GM18873 (cell line): ENCODE data around the gene SLC16A5.
"Not testable (repeated sequence)": the region's sequence is repeated elsewhere in the genome, so short reads cannot be mapped to it uniquely, and the experiment has no call there.

ENCODE experiments used
- ATAC-seq: cut with Tn5 transposase; IDR thresholded peaks from one replicate; pipeline ENCODE4 v1.9.1; 2021; ENCODE audit warnings: mild to moderate bottlenecking, moderate library complexity, moderate number of reproducible peaks; ENCODE audit not compliant: unreplicated experiment, low FRiP score

The SLC16A5 gene

DNA sequence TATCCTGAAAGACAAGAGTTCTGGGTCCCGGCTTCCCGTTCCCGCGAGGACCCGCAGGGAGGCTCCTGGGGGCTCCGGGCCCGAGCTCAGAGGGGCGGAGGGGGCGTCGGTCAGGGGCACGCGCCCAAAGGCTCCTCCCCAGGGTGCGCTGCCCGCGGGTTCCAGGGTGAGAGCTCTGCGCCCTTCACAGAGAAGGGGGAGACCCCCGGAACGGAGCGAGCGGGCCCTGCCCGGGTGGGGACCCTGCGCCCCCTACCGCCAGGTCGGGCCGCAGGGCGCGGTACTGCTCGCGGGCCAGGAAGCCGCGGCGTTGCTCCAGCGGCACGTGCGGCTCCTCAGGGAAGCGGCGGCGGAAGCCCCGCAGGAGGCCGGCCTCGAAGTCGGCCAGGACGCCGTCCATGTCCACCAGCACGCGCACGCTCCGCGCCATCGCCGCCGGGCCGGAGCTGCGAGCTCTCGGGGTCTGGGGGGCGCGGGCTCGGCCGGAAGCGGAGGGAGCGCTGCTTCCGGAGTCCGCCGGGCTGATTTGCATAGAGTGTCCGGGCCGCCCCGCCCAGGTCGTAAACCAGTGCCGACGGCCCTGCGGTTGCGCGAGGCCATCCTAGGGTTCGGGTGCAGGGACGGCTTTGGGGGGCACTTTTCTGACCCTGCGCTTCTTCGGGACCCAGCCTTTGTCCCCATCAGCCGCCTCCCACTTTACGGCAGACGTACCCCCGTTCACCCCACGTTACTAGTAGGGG is 43.7 kb downstream of the SLC16A5 start, which contains the start of gene NT5C:
Gene NT5C (minus strand): TSS at position 465 of the 740 bp plus-strand sequence. CDS start 35 bp downstream, at position 430.
- ATAC-seq, result peak; percentile 65

DNA sequence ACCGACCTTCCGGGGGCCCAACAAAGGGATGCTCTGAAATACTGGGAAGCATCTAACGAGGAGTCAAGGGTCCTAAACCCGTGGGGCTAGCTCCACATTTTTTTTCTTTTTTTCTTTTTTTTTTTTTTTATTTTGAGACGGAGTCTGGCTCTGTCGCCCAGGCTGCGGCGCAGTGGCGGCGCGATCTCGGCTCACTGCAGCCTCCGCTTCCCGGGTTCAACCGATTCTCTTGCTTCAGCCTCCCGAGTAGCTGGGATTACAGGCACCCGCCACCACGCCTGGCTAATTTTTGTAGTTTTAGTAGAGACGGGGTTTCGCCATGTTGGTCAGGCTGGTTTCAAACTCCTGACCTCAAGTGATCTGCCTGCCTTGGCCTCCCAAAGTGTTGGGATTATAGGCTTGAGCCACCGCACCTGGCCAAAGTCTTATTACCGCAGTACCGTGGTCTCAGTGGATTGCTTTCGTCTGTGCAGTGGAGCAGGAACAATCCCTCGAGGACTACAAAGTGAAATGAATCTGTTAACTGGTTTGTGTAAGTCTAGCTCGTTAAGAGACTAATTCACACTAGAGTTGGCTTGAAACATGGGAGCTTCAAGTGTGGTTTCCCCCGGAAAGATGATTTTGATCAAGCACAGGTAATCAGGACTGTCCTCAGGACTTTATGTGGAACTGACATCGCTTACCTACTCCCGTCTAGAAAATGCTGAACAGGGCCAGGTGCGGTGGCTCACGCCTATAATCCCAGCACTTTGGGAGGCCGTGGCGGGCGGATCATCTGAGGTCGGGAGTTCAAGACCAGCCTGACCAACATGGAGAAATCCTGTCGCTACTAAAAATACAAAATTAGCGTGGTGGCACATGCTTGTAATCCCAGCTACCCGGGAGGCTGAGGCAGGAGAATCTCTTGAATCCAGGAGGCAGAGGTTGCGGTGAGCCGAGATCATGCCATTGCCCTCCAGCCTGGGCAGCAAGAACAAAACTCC is 44.6 kb downstream of the SLC16A5 start:
- ATAC-seq, result not testable (repeated sequence)

DNA sequence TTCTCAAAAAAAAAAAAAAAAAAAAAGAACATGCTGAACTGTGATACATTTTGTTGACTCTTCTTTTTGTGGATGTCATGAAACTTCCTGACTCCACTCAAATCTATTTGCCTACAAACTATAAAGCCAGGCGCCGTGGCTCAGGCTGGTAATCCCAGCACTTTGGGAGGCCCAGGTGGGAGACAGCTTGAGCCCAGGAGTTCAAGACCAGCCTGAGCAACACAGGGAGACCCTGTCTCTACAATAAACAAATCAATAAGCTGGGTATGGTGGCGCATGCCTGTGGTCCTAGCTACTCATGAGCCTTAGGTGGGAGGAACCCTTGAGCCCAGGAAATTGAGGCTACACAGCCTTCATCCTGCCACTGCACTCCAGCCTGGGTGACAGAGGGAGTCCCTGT is 45.2 kb downstream of the SLC16A5 start:
- ATAC-seq, result no peak

DNA sequence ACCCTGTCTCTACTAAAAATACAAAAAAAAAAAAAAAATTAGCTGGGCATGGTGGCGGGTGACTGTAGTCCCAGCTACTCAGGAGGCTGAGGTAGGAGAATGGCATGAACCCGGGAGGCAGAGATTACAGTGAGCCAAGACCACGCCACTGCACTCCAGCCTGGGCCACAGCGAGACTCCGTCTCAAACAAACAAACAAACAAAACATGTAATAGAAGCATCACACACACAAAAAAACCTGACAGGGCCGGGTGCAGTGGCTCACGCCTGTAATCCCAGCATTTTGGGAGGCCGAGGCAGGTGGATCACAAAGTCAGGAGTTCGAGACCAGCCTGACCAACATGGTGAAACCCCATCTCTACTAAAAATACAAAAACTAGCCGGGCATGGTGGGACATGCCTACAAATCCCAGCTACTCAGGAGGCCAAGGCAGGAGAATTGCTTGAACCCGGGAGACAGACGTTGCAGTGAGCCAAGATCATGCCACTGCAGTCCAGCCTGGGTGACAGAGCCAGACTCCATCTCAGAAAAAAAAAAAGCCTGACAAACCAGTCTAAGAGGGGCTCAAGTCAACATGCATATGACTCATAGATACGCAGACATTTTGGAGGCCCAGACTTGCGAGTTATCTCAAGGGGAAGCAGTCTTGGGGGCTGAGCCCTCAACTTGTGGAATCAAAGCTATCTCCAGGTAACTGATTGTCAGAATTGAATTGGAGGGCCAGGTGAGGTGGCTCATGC is 46.0 kb downstream of the SLC16A5 start:
- ATAC-seq, result not testable (repeated sequence)

DNA sequence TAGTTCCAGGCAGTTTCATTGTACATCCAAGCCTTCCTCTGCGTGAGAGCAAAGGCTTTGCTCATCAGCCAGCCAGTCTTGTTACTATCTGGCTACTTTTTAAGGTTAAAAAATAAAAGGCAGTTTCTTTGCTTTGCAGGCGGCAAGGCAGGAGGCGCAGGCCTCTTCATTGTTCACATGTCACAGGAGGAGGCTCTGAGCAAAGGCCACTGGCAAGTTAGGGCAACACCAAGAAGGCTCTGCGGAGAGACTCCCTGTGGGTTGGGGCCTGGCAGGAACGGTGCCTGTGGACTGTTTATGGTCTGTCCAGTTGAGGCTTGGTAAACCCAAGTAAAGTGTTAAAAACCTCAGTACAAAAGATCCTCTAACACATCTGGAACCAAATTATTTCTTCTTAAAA is 47.7 kb downstream of the SLC16A5 start:
- ATAC-seq, result no peak

DNA sequence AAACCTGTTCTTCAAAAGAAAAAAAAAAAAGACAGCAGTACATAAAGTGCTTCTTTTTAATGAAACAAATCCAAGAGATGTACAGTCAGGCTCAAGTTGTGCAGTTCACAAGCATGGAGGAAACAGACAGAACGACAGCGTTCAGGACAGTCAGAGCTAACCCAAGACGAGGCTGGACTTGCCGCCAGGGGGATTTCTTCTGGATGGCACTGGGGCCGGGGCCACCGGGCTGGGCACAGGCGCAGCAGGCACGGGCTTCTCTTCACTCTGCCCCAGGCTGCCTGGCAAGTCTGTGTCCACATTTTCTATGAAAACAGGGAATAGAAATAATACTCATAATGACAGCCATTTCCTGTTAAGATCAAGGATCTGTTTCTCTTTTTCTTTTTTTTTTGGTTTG is 48.2 kb downstream of the SLC16A5 start:
- no peak for ATAC-seq

DNA sequence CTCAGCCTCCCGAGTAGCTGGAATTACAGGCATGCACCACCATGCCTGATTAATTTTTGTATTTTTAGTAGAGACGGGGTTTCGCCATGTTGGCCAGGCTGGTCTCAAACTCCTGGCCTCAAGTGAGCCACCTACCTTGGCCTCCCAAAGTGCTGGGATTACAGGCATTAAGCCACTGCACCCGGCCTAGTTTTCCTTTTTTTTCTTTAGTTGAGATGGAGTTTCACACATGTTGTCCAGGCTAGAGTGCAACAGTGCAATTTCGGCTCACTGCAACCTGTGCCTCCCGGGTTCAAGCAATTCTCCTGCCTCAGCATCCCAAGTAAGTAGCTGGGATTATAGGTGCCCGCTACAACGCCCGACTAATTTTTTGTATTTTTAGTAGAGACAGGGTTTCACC is 50.0 kb downstream of the SLC16A5 start:
- ATAC-seq, result not testable (repeated sequence)

DNA sequence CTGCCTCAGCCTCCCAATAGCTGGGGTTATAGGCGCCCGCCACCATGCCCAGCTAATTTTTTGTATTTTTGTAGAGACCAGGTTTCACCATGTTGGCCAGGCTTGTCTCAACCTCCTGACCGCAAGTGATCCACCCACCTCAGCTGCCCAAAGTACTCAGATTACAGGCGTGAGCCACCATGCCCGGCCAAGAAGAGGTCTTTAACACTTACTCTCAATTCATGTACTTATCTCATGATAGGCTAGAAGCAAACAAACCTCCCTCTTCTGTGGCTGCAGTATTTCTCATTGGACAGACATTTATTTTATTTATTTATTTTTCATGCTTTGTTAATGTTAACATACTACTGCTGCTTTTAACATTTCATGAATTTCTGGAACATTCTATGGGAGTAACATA is 50.8 kb downstream of the SLC16A5 start:
- ATAC-seq, result no peak

DNA sequence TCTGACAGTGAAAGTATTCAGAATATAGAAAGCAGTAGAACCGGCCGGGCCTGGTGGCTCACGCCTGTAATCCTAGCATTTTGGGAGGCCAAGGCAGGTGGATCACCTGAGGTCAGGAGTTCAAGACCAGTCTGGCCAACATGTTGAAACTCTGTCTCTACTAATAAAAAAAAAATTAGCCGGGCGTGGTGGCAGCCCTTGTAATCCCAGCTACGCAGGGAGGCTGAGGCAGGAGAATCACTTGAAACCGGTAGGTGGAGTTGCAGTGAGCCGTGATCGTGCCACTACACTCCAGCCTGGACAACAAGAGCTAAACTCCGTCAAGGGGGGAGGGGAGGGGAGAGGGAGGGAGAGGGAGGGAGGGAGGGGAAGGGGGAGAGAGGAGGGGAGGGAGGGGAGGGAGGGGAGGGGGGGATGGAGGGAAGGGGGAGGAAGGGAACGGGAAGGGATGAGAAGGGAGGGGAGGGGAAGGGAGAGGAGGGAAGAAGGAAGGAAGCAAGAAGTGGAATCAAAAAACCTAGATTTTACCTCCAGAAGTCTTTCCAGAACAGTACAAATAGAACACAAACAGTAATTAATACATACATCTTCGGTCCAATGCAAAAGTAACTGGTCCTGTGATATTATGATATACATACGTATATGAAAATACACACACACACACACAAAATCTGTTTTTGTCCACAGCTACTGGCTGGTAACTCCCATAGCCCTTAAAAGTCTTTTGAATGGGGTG is 54.6 kb downstream of the SLC16A5 start:
- ATAC-seq, result no peak

DNA sequence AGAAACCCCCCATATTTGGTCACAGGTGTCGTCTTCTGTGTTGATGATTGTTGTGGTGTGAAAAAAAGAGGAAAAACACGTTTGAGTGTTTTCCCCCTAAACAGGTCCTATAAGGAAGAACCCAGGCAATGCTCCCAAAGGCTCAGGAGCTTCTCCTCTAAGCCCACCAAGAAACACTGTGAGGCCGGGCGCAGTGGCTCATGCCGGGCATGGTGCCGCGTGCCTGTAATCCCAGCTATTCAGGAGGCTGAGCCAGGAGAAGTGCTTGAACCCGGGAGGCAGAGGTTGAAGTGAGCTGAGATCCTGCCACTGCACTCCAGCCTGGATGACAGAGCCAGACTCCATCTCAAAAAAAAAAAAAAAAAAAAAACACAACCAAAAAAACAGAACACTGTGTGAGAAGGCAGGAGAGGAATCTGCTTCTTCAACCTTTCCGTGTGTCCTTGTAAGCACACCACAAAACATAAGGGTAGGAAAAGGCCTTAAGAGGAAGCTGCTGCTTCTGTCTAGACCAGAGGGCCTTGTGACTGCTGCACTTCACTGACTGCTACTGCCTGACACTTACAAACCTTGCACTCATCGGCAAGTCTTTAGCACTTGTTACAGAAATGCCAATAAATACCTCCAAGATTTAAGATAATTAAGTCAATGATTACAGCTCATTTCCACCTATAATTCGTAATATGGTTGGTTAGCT is 57.2 kb downstream of the SLC16A5 start:
- no peak for ATAC-seq

DNA sequence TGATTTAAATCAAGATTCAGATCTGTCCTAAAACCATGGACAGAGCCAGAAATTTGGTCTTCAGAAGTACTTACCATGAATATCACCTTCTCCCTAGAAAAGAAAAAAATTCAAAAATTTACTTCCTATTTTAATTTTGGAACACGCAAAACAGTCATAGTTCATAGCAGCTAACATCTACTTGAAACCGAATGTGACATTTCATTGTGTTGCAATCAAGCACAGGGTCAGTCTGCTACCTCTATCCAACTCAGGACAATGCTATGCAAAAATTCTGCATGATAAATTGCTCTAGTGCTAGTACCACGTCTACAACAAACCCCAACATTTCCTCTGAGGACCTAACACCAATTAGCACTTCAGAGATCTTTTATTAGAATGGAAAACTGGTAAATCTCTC is 58.8 kb downstream of the SLC16A5 start:
- no peak for ATAC-seq

DNA sequence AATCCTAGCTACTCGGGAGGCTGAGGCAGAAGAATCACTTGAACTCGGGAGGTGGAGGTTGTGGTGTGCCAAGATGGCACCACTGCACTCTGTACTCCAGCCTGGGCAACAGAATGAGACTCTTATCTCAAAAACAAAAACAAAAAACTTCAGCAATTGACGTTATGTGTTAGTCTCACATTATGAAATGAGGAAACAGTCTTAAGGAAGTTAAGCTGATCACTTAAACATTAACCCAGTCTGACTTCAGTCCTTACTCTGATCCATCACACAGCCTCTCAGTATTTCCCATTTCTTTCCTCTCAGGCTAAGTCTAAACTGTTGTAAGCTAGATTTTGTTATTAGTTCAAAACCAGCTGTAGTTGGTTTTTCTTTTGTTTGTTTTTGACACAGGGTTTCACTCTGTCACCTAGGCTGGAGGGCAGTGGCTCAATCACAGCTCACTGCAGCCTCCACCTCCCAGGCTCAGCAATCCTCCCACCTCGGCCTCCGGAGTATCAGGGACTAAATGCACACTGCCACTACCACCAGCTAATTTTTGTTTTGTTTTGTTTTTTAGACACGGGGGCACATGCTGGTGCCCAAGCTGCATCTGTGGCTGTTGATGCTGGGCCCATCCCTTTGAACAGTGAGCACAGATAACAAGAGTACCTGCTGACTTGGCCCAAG is 60.3 kb downstream of the SLC16A5 start:
- ATAC-seq, result no peak

DNA sequence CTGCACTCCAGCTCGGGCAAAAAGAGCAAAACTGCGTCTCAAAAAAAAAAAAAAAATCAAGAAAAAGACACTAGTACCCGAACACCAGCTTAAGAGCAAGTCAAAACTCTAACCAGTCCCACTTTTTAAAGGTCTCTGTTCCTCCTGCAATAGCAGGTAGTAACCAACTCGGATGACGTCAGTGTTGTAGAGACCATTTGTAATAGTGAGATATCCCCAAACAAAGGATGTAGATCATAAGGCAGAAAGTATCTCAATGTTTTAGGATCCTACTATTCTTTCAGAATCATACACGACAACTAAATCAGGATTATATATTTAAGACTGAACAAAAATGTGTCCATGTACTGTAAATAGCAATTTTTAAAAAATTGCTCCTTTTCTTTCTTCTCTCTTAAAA is 64.2 kb downstream of the SLC16A5 start:
- ATAC-seq, result no peak

DNA sequence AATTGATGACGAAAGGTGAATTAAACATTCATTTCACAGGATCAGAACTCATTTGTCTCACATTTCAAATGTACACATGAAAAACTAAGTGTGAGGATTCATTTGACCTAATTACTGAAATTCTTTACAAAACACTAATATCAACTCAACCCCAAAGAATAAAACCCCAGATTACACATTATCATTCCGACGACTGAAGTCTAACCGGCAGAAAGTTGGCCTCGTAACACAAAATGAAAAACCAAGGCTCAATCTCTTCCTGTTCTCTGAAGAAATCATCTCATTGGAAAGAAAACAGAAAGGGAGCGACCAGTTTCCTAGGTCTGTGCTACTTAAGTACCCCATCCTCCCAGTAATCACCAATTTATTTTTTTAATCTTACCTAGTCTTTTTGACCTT is 64.8 kb downstream of the SLC16A5 start:
- ATAC-seq, result no peak

DNA sequence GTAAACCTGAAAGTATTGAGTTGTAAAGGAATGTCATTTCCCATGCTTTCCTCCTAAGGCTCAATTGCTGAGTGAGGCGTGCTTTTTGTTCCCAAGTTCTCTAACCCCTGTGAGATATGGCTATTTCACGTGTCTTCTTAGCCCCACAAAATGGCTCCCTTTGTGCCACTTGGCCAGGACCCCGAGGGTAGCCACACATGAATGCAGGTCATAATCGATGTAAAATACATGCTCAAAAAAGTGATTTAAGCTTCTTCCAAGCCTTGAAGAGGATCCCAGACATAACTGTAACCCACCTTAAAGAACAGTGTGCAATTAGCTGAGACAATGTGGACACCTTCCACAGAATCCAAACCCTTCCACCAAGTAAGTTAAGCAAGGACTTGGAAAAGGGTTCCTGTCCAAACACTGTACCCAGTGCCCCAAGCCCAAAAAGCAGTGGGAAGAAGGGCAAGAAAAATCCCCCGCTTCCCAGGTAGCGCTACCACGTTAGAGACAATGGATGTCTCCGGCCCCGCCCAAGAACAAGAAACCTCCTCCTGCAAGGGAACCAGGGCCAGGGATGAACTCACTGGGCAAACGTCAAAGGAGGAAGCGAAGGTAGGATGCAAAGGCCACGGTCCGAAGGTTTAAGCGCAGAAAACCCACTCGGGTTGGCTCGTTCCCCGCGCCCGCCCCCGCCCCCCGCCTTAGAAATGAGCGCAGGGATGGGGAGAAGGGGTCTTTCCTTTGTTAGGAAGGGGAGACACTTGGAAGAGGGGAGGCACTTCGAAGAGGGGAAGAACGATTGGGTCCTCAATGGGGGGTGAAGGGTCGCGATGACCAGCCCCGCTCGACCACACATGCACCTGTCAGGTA is 65.4 kb downstream of the SLC16A5 start:
- ATAC-seq, result no peak

DNA sequence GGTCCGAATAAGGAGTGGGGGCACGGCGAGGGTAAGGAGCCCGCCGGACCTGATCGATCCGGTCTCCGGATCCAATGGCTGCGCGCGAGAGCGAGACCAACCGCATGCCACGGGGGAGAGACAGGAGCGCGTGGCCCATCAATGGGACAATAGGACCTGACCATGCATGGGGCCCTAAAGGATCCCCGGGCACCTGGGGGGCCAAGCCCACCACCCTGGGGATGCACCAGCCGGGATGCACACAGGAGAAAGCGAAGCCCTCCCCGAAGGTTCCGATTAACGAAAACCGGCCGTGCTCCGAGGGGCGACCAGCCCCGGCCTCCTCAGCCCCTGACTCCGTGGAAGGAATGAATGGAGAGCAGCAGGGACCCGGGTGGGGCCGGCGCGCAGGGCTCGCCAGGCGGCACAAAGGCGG is 66.0 kb downstream of the SLC16A5 start:
- peak; percentile 3 for ATAC-seq

DNA sequence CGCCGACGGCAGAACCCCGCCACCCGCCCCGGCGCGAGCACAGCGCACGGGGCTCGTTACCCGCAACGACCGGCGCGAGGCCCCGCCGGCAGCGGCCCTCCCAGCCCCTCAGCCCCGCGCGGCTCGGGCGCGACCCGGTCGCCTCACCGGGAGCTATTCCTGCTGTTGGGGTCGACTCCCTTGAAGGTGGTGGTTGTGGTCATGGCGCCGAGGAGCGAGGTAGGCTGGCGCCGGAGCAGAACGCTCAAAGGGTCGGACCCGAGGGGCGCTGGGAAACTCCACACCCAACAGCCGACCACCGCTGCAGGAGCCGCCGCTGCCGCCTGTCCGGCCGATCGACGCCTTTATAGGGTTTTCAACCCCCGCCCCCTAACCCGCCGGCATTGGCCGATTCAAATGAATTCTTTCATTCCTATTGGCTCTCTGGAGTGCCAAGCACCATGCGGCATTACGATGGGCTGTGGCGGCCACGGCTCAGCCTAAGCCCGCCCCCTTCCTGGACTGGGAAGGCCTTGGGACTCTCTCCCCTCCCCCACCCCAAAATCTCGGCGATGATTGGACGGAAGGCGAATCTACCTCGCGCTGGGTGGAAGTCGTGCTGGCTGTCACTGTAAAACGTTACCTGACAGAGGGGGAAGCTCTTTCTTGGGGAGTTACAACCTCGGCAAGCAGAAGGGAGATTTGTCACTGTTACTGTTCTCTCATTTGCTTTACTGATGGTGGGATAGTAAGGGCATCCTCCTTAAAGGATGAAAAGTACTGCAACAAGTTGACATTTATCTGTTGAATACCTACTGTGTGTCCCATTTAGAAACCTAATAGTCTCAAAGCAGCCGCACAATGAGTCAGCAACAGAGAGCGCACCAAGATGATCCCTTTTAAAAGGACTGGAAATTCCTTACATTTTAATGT is 66.7 kb downstream of the SLC16A5 start, which contains the start of gene JPT1:
Gene JPT1 (minus strand): TSS at position 318 of the 912 bp plus-strand sequence. CDS start 115 bp downstream, at position 203.
- peak; percentile 92 for ATAC-seq
